Measurements from ENCODE around the gene ABCC2. TPM values are rescaled to one million over a fixed set of nuclear protein-coding genes. Genes with fewer than 3 reads are reported as not detected.

Gene ABCC2
- total RNA-seq, 1 donor from 2014 or later = 1.9 TPM

DNA sequence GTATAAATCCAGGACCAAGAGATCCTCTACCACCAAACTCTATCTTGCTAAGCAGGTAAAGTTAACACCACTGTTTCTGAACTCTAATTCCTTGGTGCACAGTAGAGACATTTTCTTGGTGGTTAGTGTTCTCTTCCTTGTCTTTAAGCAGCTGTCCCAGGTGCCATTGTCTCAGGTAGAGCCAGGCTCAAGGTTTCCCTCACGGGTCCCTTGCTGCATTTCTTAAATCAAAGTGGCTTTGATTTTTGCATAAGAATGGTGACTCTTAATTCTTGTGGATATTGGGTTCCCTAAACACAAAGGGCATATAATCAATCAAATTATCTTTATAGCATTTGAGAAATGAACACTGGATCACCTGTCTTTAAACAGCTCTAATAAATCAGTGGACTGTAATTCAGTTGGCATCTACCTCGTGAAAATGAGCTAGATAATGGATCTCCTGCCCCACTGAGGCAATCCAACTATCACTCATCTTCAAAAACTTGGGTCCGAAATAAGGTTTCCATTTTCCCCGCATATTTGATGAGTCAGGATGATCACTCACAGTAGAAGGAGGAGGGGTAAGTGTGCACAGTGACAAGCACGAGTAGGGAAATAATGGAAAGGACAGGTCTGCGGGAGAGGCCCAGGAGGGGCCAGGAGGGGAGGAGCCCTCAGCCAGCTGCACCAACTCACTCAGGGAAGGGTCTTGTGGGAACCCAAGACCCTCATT is 2.4 kb downstream of the ABCC2 start:
- H3K36me3 ChIP-seq = no peaks in the 10 kb centered on the region
- no peak overlapping the region for H3K27ac ChIP-seq
- no peak overlapping the region for H3K4me3 ChIP-seq
- TF ChIP-seq, protein P1, sequence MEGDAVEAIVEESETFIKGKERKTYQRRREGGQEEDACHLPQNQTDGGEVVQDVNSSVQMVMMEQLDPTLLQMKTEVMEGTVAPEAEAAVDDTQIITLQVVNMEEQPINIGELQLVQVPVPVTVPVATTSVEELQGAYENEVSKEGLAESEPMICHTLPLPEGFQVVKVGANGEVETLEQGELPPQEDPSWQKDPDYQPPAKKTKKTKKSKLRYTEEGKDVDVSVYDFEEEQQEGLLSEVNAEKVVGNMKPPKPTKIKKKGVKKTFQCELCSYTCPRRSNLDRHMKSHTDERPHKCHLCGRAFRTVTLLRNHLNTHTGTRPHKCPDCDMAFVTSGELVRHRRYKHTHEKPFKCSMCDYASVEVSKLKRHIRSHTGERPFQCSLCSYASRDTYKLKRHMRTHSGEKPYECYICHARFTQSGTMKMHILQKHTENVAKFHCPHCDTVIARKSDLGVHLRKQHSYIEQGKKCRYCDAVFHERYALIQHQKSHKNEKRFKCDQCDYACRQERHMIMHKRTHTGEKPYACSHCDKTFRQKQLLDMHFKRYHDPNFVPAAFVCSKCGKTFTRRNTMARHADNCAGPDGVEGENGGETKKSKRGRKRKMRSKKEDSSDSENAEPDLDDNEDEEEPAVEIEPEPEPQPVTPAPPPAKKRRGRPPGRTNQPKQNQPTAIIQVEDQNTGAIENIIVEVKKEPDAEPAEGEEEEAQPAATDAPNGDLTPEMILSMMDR (IDR thresholded peaks at IDR 0.05) = no peak
- no peaks in the 10 kb centered on the region for H3K4me1 ChIP-seq
- intact Hi-C loops (cut with DNase I) = no loop called here
- ATAC-seq (no peak), DNase-seq (no peak)
- H3K9me3 ChIP-seq = no peaks in the 10 kb centered on the region
- H3K27me3 ChIP-seq (ENCODE audit: low read depth) = no peaks in the 10 kb centered on the region

DNA sequence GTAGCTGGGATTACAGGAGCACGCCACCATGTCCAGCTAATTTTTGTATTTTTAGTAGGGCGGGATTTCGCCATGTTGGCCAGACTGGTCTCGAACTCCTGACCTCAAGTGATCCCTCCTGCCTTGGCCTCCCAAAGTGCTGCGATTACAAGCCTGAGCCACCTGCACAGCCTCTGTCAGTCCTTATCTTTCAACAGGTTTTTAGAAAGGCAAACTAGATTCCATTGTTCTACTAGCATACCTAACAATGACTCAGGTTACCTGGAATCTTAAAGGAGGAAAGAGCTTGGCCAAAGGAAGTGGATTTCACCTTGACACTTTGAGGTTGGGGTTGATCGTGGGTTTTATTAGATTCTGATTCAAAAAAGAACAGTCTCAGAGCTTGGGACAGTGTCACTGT is 3.2 kb downstream of the ABCC2 start:
- Histone ChIP-seq H3K9me3 (no peaks in the 10 kb centered on the region), H3K4me1 (no peaks in the 10 kb centered on the region), H3K27ac (no peak overlapping the region), H3K4me3 (no peak overlapping the region), H3K36me3 (no peaks in the 10 kb centered on the region), H3K27me3 (ENCODE audit: low read depth) (no peaks in the 10 kb centered on the region)
- TF ChIP-seq, protein P1 (IDR thresholded peaks at IDR 0.05) = no peak
- no peak for DNase-seq
- ATAC-seq = no peak
- intact Hi-C loops (cut with DNase I) = no loop called here

DNA sequence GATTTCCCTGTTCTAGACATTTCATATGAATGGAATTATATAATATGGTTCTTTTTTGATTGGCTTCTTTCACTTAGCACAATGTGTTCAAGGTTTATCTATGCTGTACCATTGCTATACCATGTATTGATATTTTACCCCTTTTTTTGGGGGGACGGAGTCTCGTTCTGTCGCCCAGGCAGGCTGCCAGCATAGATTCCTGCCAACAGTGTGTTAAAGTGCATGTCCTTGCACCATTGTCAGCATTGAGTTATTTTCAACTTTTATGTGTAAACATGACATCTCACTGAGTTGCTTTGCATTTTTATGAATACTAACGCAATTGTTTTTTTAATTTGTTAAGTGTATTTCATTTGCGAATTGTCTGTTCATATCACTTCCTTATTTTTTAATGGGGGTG is 4.9 kb downstream of the ABCC2 start:
- Histone ChIP-seq H3K4me1 (no peaks in the 10 kb centered on the region), H3K36me3 (no peaks in the 10 kb centered on the region), H3K4me3 (no peak overlapping the region), H3K27me3 (ENCODE audit: low read depth) (no peaks in the 10 kb centered on the region), H3K27ac (no peak overlapping the region), H3K9me3 (no peaks in the 10 kb centered on the region)
- TF ChIP-seq, protein P1 (IDR thresholded peaks at IDR 0.05) = no peak
- ATAC-seq (no peak), DNase-seq (no peak)
- intact Hi-C loops (cut with DNase I) = no loop called here

DNA sequence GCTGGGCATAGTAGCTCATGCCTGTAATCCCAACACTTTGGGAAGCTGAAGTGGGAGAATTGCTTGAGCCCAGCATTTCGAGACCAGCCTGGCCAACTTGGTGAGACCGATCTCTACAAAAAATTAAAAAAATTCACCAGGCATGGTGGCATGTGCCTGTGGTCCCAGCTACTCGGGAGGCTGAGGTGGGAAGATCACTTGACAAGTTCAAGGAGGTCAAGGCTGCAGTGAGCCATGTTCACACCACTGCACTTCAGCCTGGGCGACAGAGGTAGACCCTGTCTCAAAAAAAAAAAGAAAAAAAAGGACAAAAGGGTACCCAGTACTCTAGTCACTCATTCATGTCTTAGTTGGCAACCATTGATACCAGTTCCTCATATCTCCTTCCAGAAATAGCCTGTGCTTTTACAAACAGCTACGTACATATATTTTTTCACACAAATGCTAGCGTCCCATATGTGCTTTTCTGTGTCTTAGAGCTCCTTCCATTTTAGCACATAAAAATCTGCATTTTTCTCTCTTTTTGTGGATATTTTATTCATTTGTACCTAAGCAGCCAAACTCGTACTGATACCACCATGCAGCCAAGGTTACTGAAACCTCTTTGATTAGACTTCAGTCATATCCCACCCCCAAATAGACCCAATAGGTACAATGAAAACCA is 5.5 kb downstream of the ABCC2 start:
- TF ChIP-seq, protein P1 (IDR thresholded peaks at IDR 0.05) = no peak
- DNase-seq = no peak
- no peaks in the 10 kb centered on the region for H3K9me3 ChIP-seq
- intact Hi-C loops (cut with DNase I) = no loop called here
- no peak for ATAC-seq
- H3K27me3 ChIP-seq (ENCODE audit: low read depth) = no peaks in the 10 kb centered on the region
- H3K27ac ChIP-seq = peak overlapping the region; percentile 66
- no peak overlapping the region for H3K4me3 ChIP-seq
- no peaks in the 10 kb centered on the region for H3K4me1 ChIP-seq
- no peaks in the 10 kb centered on the region for H3K36me3 ChIP-seq

DNA sequence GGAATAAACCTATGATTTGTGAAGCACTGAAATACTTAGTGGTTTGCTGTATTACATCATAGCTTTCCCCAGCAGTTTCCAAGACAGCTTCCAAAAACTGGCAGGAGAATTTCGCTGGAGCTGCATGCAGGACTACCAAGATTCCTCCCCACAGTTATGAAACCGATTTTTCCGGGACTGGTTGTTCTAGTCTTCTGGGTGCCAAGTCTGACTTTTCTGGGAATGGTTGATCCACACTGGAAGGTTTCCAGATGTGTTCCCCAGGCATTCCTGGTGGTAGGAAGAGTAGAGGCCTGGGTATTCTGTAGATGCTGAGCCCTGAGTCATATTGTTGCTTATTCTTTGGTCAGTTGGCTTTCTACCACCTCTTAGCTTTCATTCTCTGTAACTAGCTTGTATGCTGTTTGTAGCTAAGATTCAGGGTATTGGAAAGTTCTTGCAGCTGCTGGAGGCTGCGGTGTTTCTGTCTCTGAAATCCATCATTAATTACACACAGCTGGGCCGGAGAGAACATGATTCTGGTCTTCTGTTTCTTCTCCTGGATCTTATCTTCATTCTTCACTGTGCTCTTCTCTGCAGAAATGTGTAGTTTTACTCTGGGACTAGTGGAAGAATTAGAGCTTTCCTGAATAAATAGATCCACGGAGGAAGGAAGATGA is 6.3 kb downstream of the ABCC2 start:
- no peaks in the 10 kb centered on the region for H3K36me3 ChIP-seq
- H3K9me3 ChIP-seq = no peaks in the 10 kb centered on the region
- TF ChIP-seq, protein P1 (IDR thresholded peaks at IDR 0.05) = no peak
- H3K4me3 ChIP-seq = no peak overlapping the region
- DNase-seq (no peak), ATAC-seq (peak; percentile 42 to 76)
- no peaks in the 10 kb centered on the region for H3K4me1 ChIP-seq
- H3K27ac ChIP-seq = peak overlapping the region; percentile 66
- H3K27me3 ChIP-seq (ENCODE audit: low read depth) = no peaks in the 10 kb centered on the region
- intact Hi-C loops (cut with DNase I) = no loop called here
